ENCODE results near the gene HES4. TPM values are rescaled to one million over a fixed set of nuclear protein-coding genes. Genes with fewer than 3 reads are reported as not detected.

The HES4 gene
- total and polyA plus RNA-seq, 10 of the 15 experiments (the other 5 are each of a cell fraction or from before 2014, with no cell fraction given), result 0.44 to 1.7 (median 0.85) TPM; not detected in 5

GRCh38 chr1:1038694-1039093 lies 38.8 kb upstream of the HES4 start (continued):
- no peak for TF ChIP-seq NR2C2 (IDR thresholded peaks at IDR 0.05; ENCODE audit: borderline replicate concordance, control insufficient read depth, insufficient read length, low read depth)
- TF ChIP-seq BMI1 (IDR thresholded peaks at IDR 0.05; ENCODE audit: borderline replicate concordance), result no peak
- no peak for TF ChIP-seq ZBTB11 (CRISPR knock-in tag; IDR thresholded peaks at IDR 0.05)
- no peak for TF ChIP-seq MYC (IDR thresholded peaks at IDR 0.05; ENCODE audit: insufficient read depth, insufficient read length, insufficient replicate concordance, low read length, severe bottlenecking)
- peak; percentile 45 to 61; a peak in 3 of 4 replicates for TF ChIP-seq BHLHE40 (IDR thresholded peaks at IDR 0.05; ENCODE audit: borderline replicate concordance in 1 of 2, low read depth in 2 of 2, low read length in 1 of 2)
- no peak for TF ChIP-seq SMAD5 (IDR thresholded peaks at IDR 0.05; ENCODE audit: low read depth)
- TF ChIP-seq TCF7 (IDR thresholded peaks at IDR 0.05; ENCODE audit: borderline replicate concordance), result no peak
- 0 out of 2 replicates have a peak, but pooled peaks have one; percentile 37 for TF ChIP-seq FOXK2 (IDR thresholded peaks at IDR 0.05)
- TF ChIP-seq IRF4 (IDR thresholded peaks at IDR 0.05; ENCODE audit: low read depth, low read length), result peak; percentile 69; the same call in 1 of the 2 replicates
- TF ChIP-seq IKZF1 (conservative IDR thresholded peaks at IDR 0.05), result peak; percentile 64; the same call in 1 of the 2 replicates
- TF ChIP-seq NFIC (IDR thresholded peaks at IDR 0.05; ENCODE audit: low read depth, low read length), result no peak
- TF ChIP-seq NR2C1 (IDR thresholded peaks at IDR 0.05), result no peak
- TF ChIP-seq NKRF (conservative IDR thresholded peaks at IDR 0.05), result no peak
- no peak for TF ChIP-seq WRNIP1 (IDR thresholded peaks at IDR 0.05; ENCODE audit: borderline replicate concordance, low read depth, low read length)
- peak; percentile 41; the same call in 1 of the 2 replicates for TF ChIP-seq NBN (IDR thresholded peaks at IDR 0.05)
- no peak for TF ChIP-seq HSF1 (IDR thresholded peaks at IDR 0.05; ENCODE audit: low read depth, low read length)
- no peak for TF ChIP-seq CBX5 (IDR thresholded peaks at IDR 0.05; ENCODE audit: low read depth)
- no peak for TF ChIP-seq ZBTB33 (IDR thresholded peaks at IDR 0.05)
- no peak for TF ChIP-seq IRF5 (IDR thresholded peaks at IDR 0.05; ENCODE audit: borderline replicate concordance)
- TF ChIP-seq RB1 (IDR thresholded peaks at IDR 0.05; ENCODE audit: borderline replicate concordance), result no peak
- TF ChIP-seq ZNF384 (IDR thresholded peaks at IDR 0.05; ENCODE audit: borderline replicate concordance, low read depth, low read length), result no peak

All from GM12878 (cell line).